Endometrial microvascular endothelial cells (primary cell): ENCODE measurements around the gene CA6. TPM values are rescaled to one million over a fixed set of nuclear protein-coding genes. Genes with fewer than 3 reads are reported as not detected.
"Not testable (repeated sequence)": the region's sequence is repeated elsewhere in the genome, so short reads cannot be mapped to it uniquely, and the experiment has no call there.

Experiments
- in situ Hi-C: cut with HindIII; loops from 2 replicates; pipeline ENCODE4 v1.10.0; 2017; ENCODE audit warnings: low sequenced_read_pairs, low pct_unique_long_range_greater_than_20kb; ENCODE audit errors: inconsistent ontology term
- total RNA-seq: library from RNA; depleted of rRNA; stranded (reverse); fragments of >200 nt; gene quantifications from one replicate; pipeline ENCODE4 v1.2.3, GENCODE V29; 2015; ENCODE audit errors: inconsistent ontology term

Gene CA6
- total RNA-seq, 1 donor from 2014 or later, result not detected

DNA sequence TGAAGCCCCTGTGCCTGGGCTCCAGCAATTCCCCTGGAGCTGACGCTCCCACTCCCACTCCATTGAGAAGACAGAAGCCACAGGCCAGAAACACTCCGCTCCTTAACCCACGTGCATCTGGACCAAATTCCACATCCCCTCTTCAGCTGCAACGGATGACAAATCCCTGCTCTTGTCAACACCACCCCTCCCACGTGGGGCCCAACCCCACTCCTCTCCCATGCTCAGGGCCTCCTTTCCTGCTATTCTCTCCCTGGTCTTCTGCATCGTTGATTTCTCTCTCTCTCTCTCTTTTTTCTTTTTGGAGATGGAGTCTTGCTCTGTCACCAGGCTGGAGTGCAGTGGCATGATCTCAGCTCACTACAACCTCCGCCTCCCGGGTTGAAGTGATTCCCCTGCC, 18.3 kb downstream of the CA6 start:
- in situ Hi-C loops, result no loop called here

- in situ Hi-C loops, result no loop called here
Measured at GRCh38 chr1:8965121-8965820, 19.6 kb downstream of the CA6 start.

- in situ Hi-C loops, result no loop called here
Measured at GRCh38 chr1:8966606-8967005, 20.9 kb downstream of the CA6 start.

GRCh38 chr1:8968902-8969301, 23.2 kb downstream of the CA6 start:
- in situ Hi-C loops, result not testable (repeated sequence)

DNA sequence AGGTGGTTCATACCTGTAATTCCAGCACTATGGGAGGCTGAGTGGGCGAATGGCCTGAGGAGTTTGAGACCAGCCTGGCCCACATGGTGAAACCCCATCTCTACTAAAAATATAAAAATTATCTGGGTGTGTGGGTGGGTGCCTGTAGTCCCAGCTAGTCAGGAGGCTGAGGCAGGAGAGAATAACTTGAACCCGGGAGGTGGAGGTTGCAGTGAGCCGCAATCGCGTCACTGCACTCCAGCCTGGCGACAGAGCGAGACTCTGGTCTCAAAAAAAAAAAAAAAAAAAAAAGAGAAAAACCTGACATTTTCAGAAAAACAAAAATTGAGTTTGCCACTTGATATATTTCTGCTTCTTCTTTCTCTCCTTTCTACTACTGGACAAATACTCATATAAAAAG, 24.3 kb downstream of the CA6 start:
- in situ Hi-C loops, result no loop called here

- in situ Hi-C loops, result no loop called here
Measured at GRCh38 chr1:8970870-8971337, 25.2 kb downstream of the CA6 start.

DNA sequence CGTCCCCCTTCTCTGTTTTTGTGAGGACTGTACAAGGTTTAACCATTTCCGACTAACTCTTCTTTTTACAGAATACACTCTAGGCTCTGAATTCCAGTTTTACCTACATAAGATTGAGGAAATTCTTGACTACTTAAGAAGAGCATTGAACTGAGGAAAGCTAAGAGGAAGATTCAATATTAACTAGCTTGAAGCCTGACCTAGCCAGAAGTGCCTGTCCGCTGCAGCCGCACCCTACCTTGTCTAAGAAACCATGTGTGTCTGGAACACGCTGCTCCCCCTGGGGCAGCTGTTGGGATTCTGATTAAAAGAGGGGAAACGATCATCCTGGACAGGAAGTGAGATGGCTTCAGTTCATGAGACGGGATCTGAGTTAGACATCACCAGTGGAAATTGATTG, 28.9 kb downstream of the CA6 start:
- in situ Hi-C loops, result no loop called here

GRCh38 chr1:8976338-8976737, 30.7 kb downstream of the CA6 start:
- in situ Hi-C loops, result no loop called here

DNA sequence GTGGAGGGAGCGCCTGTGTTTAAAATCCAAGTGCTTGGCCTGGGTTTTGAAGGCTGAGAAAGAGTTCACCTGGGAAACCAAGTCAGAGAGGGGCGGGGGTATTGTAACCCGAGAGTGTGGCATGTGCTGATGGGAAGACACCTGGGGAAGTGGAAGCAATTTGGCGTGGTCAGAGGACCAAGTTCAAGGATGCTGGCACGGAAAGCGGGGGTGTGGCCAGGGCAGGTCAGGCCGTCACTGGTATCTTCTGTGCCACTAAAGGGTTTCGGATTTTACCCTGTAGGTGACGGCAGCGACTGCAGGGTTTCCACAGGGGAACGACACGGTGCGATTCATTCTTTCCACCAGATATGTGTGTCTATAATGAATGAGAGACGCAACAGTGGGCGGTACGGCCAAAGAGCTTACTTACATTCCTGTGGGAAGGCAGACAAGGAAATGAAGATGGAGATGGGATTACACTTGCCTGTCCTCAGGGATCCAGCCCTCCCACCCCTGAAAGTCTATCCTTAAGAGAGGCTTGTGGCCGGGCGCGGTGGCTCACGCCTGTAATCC, 31.3 kb downstream of the CA6 start:
- in situ Hi-C loops, result no loop called here

- in situ Hi-C loops, result no loop called here
Measured at GRCh38 chr1:8980656-8981055, 35.0 kb downstream of the CA6 start.

GRCh38 chr1:8981169-8981568, 35.5 kb downstream of the CA6 start:
- in situ Hi-C loops, result no loop called here

DNA sequence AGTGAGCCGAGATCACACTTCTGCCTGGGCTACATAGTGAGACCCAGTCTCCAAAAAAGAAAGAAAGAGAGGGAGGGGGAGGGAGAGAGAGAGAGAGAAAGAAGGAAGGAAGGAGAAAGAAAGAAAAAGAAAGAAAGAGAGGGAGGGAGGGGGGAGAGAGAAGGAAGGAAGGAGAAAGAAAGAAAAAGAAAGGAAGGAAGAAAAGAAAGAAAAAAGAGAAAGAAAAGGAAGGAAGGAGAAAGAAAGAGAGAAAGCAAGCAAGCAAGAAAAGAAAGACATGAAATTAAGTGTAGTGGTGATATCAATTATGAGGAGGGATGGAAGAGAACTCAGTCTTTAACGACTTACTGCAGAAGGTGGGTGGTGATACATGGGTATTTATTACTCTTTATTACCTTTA, 38.5 kb downstream of the CA6 start:
- in situ Hi-C loops, result no loop called here

- in situ Hi-C loops, result no loop called here
Measured at GRCh38 chr1:8984990-8985389, 39.3 kb downstream of the CA6 start.

DNA sequence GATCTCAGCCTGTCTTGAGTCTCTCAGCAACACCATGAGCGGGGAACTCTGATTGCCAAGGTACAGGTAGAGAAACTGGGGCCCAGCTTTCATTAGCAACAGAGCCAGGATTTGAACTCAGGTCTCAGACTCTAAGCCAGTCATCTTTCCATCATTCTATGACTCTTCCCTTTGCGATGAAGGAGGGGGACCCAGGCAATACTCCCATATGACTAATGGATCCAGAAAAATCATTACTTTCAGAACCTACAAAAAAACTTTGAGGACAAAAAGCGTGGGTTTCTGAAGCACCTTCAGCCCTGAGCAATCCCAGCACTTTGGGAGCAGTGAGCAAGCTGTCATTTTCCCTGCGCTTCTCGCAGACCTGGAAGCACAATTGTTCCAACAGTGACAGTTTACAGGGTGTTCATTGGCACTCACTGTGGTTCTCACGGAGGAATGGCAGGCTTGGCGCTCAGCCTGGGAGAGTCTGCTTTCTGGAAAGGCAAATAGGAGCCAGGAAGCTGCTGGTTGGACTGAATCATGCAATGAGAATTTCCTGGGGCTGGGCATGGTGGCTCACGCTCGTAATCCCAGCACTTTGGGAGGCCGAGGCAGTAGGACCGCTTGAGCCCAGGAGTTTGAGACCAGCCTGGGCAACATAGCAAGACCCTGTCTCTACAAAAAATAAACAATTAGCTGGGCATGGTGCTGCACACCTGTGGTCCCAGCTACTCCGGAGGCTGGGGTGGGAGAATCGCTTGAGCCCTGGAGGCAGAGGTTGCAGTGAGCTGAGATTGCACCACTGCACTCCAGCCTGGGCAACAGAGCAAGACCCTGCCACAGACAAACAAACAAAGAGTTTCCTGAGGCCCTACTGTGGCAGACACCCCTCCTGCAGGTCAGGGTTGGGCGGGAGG, 40.5 kb downstream of the CA6 start:
- in situ Hi-C loops, result no loop called here

GRCh38 chr1:8986814-8987190, 41.1 kb downstream of the CA6 start:
- in situ Hi-C loops, result no loop called here

- in situ Hi-C loops, result no loop called here
Measured at GRCh38 chr1:8987881-8988617, 42.4 kb downstream of the CA6 start.

- in situ Hi-C loops, result no loop called here
Measured at GRCh38 chr1:8988618-8988967, 42.9 kb downstream of the CA6 start.

GRCh38 chr1:8989061-8989460, 43.4 kb downstream of the CA6 start:
- in situ Hi-C loops, result no loop called here

DNA sequence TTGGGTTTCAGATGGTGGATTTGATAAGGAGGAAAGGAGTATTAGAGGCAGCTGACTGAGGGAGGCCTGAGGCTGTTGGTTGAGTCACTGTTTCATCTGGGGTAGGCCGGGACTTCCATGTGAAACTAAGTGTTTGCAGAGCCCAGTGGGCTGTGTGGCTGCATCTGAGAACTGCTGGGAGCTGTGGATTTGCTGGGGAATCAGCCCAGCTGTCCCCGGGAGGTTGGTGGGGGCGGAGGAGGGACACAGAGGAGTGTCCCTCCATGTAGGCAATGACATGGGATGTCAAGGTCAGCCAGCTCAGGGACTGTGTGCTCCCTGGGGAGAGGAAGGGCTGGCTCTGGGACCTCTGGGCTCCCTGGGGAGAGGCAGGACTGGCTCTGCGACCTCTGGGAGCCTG, 44.2 kb downstream of the CA6 start:
- in situ Hi-C loops, result no loop called here
